Neural crest cell (in vitro differentiated cells): Measurements from ENCODE around the gene RUNX2. TPM values are rescaled to one million over a fixed set of nuclear protein-coding genes. Genes with fewer than 3 reads are reported as not detected.

ENCODE experiments used
- DNase-seq: peaks from one replicate; pipeline ENCODE4 v3.0.0; 2021; ENCODE audit warnings: low read depth, mixed read lengths, low spot score
- H3K27ac Mint-ChIP-seq: one replicate; pipeline ENCODE4 v1.8.0; 2021; ENCODE audit warnings: mild to moderate bottlenecking, mixed read lengths; ENCODE audit not compliant: unreplicated experiment
- H3K27me3 Mint-ChIP-seq: 2 replicates; pipeline ENCODE4 v1.8.0; 2021; ENCODE audit warnings: low read depth, mild to moderate bottlenecking, mixed read lengths
- H3K36me3 Mint-ChIP-seq: 2 replicates; pipeline ENCODE4 v1.8.0; 2021; ENCODE audit warnings: low read depth, mild to moderate bottlenecking, mixed read lengths
- H3K4me1 Mint-ChIP-seq: 2 replicates; pipeline ENCODE4 v1.8.0; 2021; ENCODE audit warnings: mixed read lengths
- H3K4me3 Mint-ChIP-seq: one replicate; pipeline ENCODE4 v1.8.0; 2021; ENCODE audit warnings: mild to moderate bottlenecking, mixed read lengths
- H3K9me3 Mint-ChIP-seq: 2 replicates; pipeline ENCODE4 v1.8.0; 2021; ENCODE audit warnings: mixed read lengths
- CTCF ChIP-seq: fragments of 200-600 bp; sonication (generic); conservative IDR thresholded peaks from 2 replicates; pipeline ENCODE4 v1.5.0; 2021; ENCODE audit warnings: antibody characterized with exemption, mild to moderate bottlenecking
- total RNA-seq: library from RNA; stranded (reverse); gene quantifications from 2 replicates; pipeline ENCODE4 v1.2.1, GENCODE V29; 2021

Gene RUNX2
- total RNA-seq, 1 donor from 2014 or later = 0.16 TPM

- no peaks in the 10 kb centered on the region for H3K36me3 Mint-ChIP-seq
- TF ChIP-seq CTCF = no peak
- H3K27me3 Mint-ChIP-seq = no peaks in the 10 kb centered on the region
- H3K4me3 Mint-ChIP-seq = no peak overlapping the region
- no peaks in the 10 kb centered on the region for H3K4me1 Mint-ChIP-seq
- no peaks in the 10 kb centered on the region for H3K9me3 Mint-ChIP-seq
- DNase-seq = no peak
- no peak overlapping the region for H3K27ac Mint-ChIP-seq
Measured at GRCh38 chr6:45474376-45474775, 146.2 kb downstream of the RUNX2 start.

GRCh38 chr6:45476341-45476740 is 148.2 kb downstream of the RUNX2 start:
- no peak overlapping the region for H3K27ac Mint-ChIP-seq
- TF ChIP-seq CTCF = no peak
- DNase-seq = no peak
- no peaks in the 10 kb centered on the region for H3K9me3 Mint-ChIP-seq
- no peaks in the 10 kb centered on the region for H3K27me3 Mint-ChIP-seq
- no peaks in the 10 kb centered on the region for H3K36me3 Mint-ChIP-seq
- no peak overlapping the region for H3K4me3 Mint-ChIP-seq
- peaks cover 8% of the 10 kb centered on the region for H3K4me1 Mint-ChIP-seq

GRCh38 chr6:45477278-45477677 is 149.1 kb downstream of the RUNX2 start:
- peaks cover 10% of the 10 kb centered on the region for H3K4me1 Mint-ChIP-seq
- no peaks in the 10 kb centered on the region for H3K9me3 Mint-ChIP-seq
- no peak overlapping the region for H3K27ac Mint-ChIP-seq
- H3K4me3 Mint-ChIP-seq = no peak overlapping the region
- no peak for DNase-seq
- no peaks in the 10 kb centered on the region for H3K27me3 Mint-ChIP-seq
- no peaks in the 10 kb centered on the region for H3K36me3 Mint-ChIP-seq
- TF ChIP-seq CTCF = no peak

DNA sequence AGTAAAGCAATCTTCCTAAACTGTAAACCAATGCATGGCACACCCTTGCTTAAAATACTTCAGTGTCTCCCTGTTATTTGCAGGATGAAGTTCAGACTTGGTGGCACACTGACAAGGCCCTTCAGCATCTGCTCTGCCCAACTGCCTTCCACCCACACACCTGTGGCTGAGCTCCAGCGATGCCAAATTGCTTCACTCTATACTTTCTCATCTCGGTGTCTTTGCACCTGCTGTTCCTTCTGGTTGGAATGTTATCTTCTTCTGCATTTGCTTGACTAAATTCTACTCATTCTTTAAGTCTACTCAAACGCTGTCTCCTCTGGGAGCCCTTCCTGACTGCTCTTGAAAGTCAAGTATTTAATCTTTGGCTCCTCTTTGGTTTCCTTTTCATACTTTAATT is 149.7 kb downstream of the RUNX2 start:
- TF ChIP-seq CTCF = no peak
- peaks cover 10% of the 10 kb centered on the region for H3K4me1 Mint-ChIP-seq
- no peaks in the 10 kb centered on the region for H3K36me3 Mint-ChIP-seq
- H3K9me3 Mint-ChIP-seq = no peaks in the 10 kb centered on the region
- H3K27ac Mint-ChIP-seq = no peak overlapping the region
- DNase-seq = no peak
- no peak overlapping the region for H3K4me3 Mint-ChIP-seq
- H3K27me3 Mint-ChIP-seq = no peaks in the 10 kb centered on the region

DNA sequence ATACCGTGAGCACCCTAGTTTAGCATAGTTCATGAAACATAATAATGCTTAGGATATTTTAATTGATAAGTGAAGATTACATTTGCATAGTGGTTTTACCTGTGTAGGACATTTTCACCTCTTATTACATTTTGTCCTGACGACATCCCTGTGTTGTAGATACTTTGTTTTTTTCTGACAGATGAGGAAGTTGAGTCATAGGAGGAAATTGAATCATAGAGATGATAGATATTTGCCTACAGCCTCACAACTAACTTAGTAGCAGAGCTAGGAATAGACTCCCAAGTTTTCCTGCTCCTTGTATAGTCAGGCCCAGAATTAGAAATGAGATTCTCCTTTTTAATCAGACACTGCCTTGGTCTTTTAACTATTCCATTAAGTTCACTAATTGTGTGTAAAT is 150.1 kb downstream of the RUNX2 start:
- DNase-seq = no peak
- H3K4me3 Mint-ChIP-seq = no peak overlapping the region
- peaks cover 10% of the 10 kb centered on the region for H3K4me1 Mint-ChIP-seq

More for the DNA sequence above, 150.1 kb downstream of the RUNX2 start:
- no peak for TF ChIP-seq CTCF
- H3K9me3 Mint-ChIP-seq = no peaks in the 10 kb centered on the region
- no peak overlapping the region for H3K27ac Mint-ChIP-seq
- H3K36me3 Mint-ChIP-seq = no peaks in the 10 kb centered on the region
- no peaks in the 10 kb centered on the region for H3K27me3 Mint-ChIP-seq
